MM.1S (cell line): Measurements from ENCODE around the gene SEPTIN2.

Experiments
- DNase-seq: peaks from one replicate; pipeline ENCODE4 v3.0.0-alpha.2; 2015
- H2AFZ ChIP-seq: fragments of 300-600 bp; sonication (generic); 2 replicates; pipeline ENCODE4 v1.6.0; 2016; ENCODE audit warnings: antibody characterized with exemption, low read length
- H3F3A ChIP-seq: fragments of 300-600 bp; sonication (generic); 2 replicates; pipeline ENCODE4 v1.6.1; 2016; ENCODE audit warnings: mild to moderate bottlenecking, antibody characterized with exemption, low read length, moderate library complexity, mixed read lengths; ENCODE audit not compliant: insufficient read depth
- H3K27ac ChIP-seq: fragments of 300-600 bp; sonication (generic); 2 replicates; pipeline ENCODE4 v1.5.1; 2016; ENCODE audit warnings: mild to moderate bottlenecking, low read length
- H3K27me3 ChIP-seq: fragments of 300-600 bp; sonication (generic); replicated peaks from 2 replicates; pipeline ENCODE4 v1.6.0; 2016; ENCODE audit warnings: low read length; ENCODE audit not compliant: insufficient read depth
- H3K36me3 ChIP-seq: fragments of 300-600 bp; sonication (generic); replicated peaks from 2 replicates; pipeline ENCODE4 v1.6.1; 2016; ENCODE audit warnings: mild to moderate bottlenecking, low read length, mixed read lengths; ENCODE audit not compliant: insufficient read depth
- H3K4me1 ChIP-seq: fragments of 300-600 bp; sonication (generic); 2 replicates; pipeline ENCODE4 v1.6.1; 2016; ENCODE audit warnings: low read length, mixed read lengths
- H3K4me2 ChIP-seq: fragments of 300-600 bp; sonication (generic); 2 replicates; pipeline ENCODE4 v1.6.0; 2016; ENCODE audit warnings: low read depth, low read length
- H3K4me3 ChIP-seq: fragments of 300-600 bp; sonication (generic); 2 replicates; pipeline ENCODE4 v1.5.1; 2016; ENCODE audit warnings: low read length, mixed read lengths
- H3K79me2 ChIP-seq: fragments of 300-600 bp; sonication (generic); 2 replicates; pipeline ENCODE4 v1.6.1; 2016; ENCODE audit warnings: mixed run types, low read length, mixed read lengths
- H3K9ac ChIP-seq: fragments of 300-600 bp; sonication (generic); 2 replicates; pipeline ENCODE4 v1.6.1; 2016; ENCODE audit warnings: low read length, mixed read lengths
- H3K9me2 ChIP-seq: fragments of 300-600 bp; sonication (generic); replicated peaks from 2 replicates; pipeline ENCODE4 v1.6.1; 2016; ENCODE audit warnings: mild to moderate bottlenecking, low read length, mixed read lengths; ENCODE audit not compliant: insufficient read depth
- H3K9me3 ChIP-seq: fragments of 300-600 bp; sonication (generic); replicated peaks from 2 replicates; pipeline ENCODE4 v1.6.1; 2016; ENCODE audit warnings: mild to moderate bottlenecking, low read length, mixed read lengths; ENCODE audit not compliant: insufficient read depth
- H4K20me1 ChIP-seq: fragments of 300-600 bp; sonication (generic); 2 replicates; pipeline ENCODE4 v1.6.1; 2016; ENCODE audit warnings: mild to moderate bottlenecking, low read length, moderate library complexity, mixed read lengths; ENCODE audit not compliant: insufficient read depth
- CTCF ChIP-seq: fragments of 300-600 bp; sonication (generic); IDR thresholded peaks from 2 replicates; pipeline ENCODE4 v1.5.1; 2016; ENCODE audit warnings: antibody characterized with exemption, low read length, mixed read lengths
- EZH2 ChIP-seq: fragments of 300-600 bp; sonication (generic); optimal IDR thresholded peaks from 2 replicates; pipeline ENCODE3; 2017; ENCODE audit warnings: low read depth, mild to moderate bottlenecking, antibody characterized with exemption, low read length, mixed read lengths
- EZH2phosphoT487 ChIP-seq: fragments of 300-600 bp; sonication (generic); IDR thresholded peaks from 2 replicates; pipeline ENCODE4 v1.6.1; 2018; ENCODE audit warnings: antibody characterized with exemption, low read length

Gene SEPTIN2

GRCh38 chr2:241309684-241310117 is 6.0 kb upstream of the SEPTIN2 start:
- Histone ChIP-seq H4K20me1 (no peaks in the 10 kb centered on the region), H3K27me3 (no peaks in the 10 kb centered on the region), H3K36me3 (no peaks in the 10 kb centered on the region), H3K4me2 (peak overlapping the region; percentile 64; the same call in 1 of the 2 replicates), H3K4me3 (no peak overlapping the region), H2AFZ (no peak overlapping the region), H3K9me2 (no peaks in the 10 kb centered on the region), H3F3A (peaks cover 36% of the 10 kb centered on the region), H3K79me2 (peaks cover 96% of the 10 kb centered on the region), H3K9ac (peak overlapping the region; percentile 24; the same call in 1 of the 2 replicates), H3K4me1 (peaks cover 55% of the 10 kb centered on the region), H3K27ac (peak overlapping the region; percentile 70), H3K9me3 (no peaks in the 10 kb centered on the region)
- TF ChIP-seq EZH2phosphoT487 (no peak), CTCF (no peak), EZH2 (no peak)
- DNase-seq: peak; percentile 79

- Histone ChIP-seq H3K4me2 (peak overlapping the region; percentile 64; the same call in 1 of the 2 replicates), H4K20me1 (no peaks in the 10 kb centered on the region), H3K9me2 (no peaks in the 10 kb centered on the region), H3K4me1 (peaks cover 55% of the 10 kb centered on the region), H3K79me2 (peaks cover 89% of the 10 kb centered on the region), H2AFZ (no peak overlapping the region), H3K9me3 (no peaks in the 10 kb centered on the region), H3K4me3 (no peak overlapping the region), H3K9ac (peak overlapping the region; percentile 13; the same call in 1 of the 2 replicates), H3K36me3 (no peaks in the 10 kb centered on the region), H3K27ac (peak overlapping the region; percentile 70; the same call in 1 of the 2 replicates), H3F3A (peaks cover 36% of the 10 kb centered on the region), H3K27me3 (no peaks in the 10 kb centered on the region)
- DNase-seq: no peak
- TF ChIP-seq EZH2phosphoT487 (no peak), EZH2 (no peak), CTCF (no peak)
Observed at GRCh38 chr2:241310917-241311566, 4.7 kb upstream of the SEPTIN2 start.

- TF ChIP-seq EZH2: no peak
- no peak for TF ChIP-seq CTCF
- TF ChIP-seq EZH2phosphoT487: no peak
- H3K4me3 ChIP-seq: no peak overlapping the region
- H3K4me1 ChIP-seq: peaks cover 58% of the 10 kb centered on the region
- H3K9ac ChIP-seq: no peak overlapping the region
- no peaks in the 10 kb centered on the region for H3K27me3 ChIP-seq
- no peaks in the 10 kb centered on the region for H3K9me3 ChIP-seq
- no peak overlapping the region for H2AFZ ChIP-seq
- H4K20me1 ChIP-seq: no peaks in the 10 kb centered on the region
- no peaks in the 10 kb centered on the region for H3K36me3 ChIP-seq
- peaks cover 89% of the 10 kb centered on the region for H3K79me2 ChIP-seq
- no peak overlapping the region for H3K27ac ChIP-seq
- DNase-seq: no peak
- H3K4me2 ChIP-seq: no peak overlapping the region
- H3K9me2 ChIP-seq: no peaks in the 10 kb centered on the region
- H3F3A ChIP-seq: peaks cover 33% of the 10 kb centered on the region
Observed at GRCh38 chr2:241312082-241312481, 3.6 kb upstream of the SEPTIN2 start.
